ENCODE data around the gene CNTFR.

Gene CNTFR

GRCh38 chr9:34588671-34589635 is 571 bp downstream of the CNTFR start:
- no peak for DNase-seq

DNA sequence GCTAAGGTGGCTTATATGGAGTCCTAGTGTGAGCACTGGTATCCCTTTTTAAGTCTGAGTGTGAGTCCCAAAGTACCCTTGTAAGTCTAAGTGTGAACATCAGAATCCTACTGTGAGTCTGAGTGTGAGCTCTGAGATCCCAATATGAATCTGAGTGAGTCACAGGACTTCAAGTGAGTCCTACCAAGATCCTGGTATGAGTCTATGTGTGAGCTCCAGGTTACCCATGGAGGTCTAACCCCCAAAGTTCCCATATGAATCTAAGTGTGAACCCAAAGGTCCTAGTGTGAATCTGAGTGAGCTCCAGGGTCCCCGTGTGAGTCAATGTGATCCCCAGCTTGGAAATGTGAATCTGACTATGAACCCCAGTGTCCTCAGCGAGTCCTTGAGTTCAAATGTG is 2.3 kb downstream of the CNTFR start:
- DNase-seq: no peak

GRCh38 chr9:34585946-34586669 is 3.4 kb downstream of the CNTFR start:
- DNase-seq: no peak

DNA sequence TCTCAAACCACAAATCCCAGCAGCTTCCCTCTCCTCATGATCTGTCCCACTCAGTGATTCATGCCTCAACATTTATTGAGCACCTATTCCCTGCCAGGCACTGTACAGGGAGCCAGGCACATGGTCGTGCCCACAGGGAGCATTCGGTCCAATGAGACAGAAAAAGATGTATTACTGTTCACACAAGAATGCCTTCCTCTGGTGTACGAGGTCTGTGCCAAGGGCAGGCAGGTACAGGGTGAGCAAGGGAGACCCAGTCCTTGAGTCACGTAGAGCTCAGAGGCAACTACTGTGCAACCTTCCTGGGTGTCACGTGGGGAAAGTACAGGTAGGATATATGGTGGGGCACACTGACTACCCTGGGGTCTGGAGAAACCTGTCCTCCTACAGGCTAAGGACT is 4.6 kb downstream of the CNTFR start:
- DNase-seq: no peak

GRCh38 chr9:34582787-34583186 is 6.7 kb downstream of the CNTFR start:
- DNase-seq: no peak

DNA sequence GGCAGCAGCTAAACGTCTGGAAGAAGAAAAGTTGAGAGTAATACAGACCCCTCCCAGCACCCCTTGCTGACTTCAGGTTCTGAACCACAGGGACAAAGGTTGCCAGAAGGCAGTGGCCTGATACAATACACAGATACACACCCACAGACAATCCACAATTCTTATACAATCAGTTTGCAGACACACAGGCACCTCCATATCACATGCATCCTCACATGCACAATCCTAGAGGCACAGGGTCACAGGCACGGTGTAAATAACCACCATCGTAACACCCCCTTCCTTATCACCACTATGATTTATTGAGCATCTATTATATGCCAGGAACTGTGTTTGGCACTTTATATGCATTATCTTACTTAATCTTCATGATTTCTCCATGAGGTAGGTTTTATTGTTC is 8.2 kb downstream of the CNTFR start:
- DNase-seq: no peak

DNA sequence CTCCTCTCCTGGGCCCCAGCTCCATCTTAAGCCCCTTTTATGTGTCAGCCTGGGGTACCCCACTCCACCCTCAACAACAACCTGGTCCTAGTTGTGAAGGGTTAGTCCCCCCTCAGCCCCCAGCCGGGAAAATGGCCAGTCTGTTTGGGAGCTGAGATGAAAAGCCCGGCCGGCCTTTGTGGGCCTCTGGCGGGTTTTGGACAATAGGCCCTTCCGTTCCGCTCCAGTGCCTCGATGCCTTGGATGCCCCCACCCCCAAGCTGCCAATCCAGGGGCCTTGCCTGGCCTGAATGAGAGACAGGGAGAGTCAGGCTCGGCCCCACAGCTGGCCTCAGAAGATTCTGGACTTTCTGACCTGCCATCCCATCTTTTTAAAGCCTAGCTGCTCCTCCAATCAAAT is 9.2 kb downstream of the CNTFR start:
- no peak for DNase-seq

DNA sequence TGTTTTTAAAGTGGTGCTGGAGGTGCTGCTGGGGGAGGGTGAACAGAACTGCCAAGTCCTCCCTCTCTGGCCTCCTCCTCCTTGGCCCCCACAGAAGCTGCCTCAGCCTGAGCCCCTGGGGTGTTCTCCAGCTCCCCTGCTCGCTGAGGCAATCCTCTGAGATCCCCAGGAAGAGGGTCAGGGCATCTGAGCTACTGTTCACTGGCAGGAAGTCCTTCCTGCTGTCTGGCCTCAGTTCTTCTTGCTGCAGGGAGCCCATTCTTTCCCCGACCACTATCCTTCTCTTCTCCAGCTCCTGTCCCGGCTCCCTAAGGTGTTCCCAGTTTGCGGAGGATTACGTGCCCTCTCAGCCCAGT is 9.7 kb downstream of the CNTFR start:
- no peak for DNase-seq

GRCh38 chr9:34579104-34579807 is 10.3 kb downstream of the CNTFR start:
- DNase-seq: peak; percentile 36

GRCh38 chr9:34578241-34579103 is 11.1 kb downstream of the CNTFR start:
- DNase-seq: peak; percentile 46

- DNase-seq: no peak
Observed at GRCh38 chr9:34577400-34578240, 11.9 kb downstream of the CNTFR start.

GRCh38 chr9:34576597-34577399 is 12.7 kb downstream of the CNTFR start:
- DNase-seq: no peak

DNA sequence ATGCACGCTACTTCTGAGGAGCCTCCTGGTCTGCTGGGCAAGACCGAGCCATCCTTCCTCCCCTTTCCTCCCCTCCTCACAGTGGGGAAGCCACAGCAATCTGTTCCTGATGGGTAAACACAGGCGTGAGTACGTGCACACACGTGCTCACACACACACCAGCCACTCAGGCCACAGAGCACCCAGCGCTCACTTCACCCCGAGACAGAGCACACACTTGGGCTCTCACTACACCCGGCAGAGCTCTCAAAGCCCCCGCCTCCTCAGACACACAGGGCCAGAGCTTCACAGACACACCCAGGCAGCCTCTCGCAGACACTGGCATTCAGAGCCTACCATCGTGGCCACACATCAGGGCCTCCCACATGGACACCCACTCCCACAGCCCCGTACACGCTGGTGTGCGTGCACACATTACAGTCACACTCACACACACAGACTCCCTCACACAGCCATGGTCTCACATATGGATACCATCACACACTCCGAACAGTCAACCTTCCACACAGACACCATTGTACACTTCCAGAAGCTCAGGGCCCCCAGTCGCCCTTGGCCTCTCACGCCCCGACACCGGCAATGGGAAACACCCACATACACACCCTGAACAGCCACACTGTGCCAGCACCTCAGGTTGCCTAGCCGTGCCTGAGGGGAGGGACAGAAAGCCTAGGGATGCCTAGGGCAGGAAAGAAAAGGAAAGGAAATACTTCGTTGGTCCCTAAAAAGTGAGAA is 13.5 kb downstream of the CNTFR start:
- no peak for DNase-seq

DNA sequence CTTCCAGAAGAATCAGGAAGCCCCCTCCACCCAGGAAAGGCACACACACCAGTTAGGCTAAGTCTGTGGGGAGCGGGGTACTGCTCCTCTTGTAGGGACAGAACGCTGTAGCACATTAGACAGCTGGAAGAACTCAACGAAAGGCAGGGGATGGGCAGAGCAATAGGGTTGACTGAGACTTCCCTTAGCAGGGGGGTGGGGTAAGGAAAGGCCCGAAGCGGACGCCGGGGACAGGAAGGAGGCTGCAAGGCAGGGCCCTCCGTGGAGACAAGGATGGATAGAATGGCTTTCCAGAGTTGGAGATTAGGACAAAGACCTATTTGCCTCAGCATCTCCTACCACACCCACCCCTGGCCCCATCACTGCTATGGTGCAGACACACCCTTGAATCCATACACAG is 14.3 kb downstream of the CNTFR start:
- DNase-seq: no peak

DNA sequence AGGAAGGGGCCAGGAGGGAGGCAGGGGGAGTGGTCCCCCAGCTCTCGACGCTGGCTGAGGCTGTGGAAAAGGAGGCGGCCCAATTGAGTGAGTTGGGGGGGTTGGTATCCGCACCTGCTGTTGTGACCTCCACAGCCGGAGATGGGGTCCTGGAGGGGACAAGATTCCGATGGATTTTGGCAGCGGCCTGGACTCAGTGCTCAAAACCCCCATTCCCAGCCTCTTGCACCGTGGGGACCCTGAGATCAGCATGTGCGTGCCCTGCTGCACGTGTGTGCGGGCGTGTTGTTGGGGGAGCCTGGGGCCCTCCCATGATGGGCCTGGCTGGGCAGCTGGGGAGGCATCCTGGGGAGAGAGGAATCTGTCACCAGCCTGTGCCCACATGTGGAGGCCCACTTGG is 15.0 kb downstream of the CNTFR start:
- no peak for DNase-seq

DNA sequence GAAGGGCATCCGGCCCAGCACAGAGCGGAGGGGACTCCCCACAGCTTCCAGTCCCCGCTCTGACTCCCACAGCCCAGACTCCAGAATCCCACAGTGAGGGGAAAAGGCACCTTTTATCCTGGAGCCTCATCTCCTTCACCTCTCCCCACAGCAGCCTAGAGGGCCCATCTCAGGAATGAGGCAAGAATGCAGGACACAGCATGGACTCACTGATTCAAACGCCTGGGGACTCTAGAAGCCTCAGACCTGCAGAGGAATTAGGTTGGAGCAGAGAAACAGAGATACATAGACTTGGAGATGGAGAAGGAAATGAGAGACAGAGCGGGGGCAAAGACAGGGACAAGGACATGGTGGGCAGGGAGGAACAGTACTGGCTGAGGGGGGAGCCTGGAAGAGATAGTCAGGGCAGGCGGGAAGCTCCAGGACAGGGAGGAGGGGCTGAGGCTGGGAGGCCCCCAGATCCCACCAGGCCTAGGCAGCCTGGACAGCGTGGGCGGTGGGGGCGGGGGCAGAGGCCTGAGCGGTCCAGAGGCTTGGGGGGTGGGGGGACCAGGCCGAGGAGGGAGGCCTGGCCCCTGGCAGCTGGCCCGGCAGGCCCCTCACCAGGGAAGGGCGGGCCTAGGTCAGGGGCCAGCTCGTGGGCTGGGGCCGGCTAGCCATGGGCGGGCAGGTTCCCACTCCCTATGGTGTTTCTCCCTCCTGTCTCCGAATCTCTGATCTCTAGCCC is 15.8 kb downstream of the CNTFR start:
- DNase-seq: no peak

DNA sequence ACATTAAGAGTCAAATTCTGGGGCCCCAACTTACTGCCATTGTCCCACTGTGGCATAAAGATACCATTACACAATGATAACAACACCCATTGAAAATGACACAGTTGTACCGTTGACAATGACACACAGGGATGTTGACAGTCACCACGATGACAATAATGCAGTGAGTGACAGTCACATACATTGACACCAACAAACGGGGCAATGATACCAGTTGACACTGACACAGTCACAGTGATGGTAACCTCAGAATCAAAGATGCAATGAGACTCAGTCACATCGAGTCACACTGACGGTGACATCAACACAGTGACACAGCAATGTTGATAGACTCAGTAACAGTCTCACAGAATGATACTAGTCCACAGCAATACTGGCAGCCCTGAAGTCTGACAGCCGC is 16.9 kb downstream of the CNTFR start:
- DNase-seq: no peak

DNA sequence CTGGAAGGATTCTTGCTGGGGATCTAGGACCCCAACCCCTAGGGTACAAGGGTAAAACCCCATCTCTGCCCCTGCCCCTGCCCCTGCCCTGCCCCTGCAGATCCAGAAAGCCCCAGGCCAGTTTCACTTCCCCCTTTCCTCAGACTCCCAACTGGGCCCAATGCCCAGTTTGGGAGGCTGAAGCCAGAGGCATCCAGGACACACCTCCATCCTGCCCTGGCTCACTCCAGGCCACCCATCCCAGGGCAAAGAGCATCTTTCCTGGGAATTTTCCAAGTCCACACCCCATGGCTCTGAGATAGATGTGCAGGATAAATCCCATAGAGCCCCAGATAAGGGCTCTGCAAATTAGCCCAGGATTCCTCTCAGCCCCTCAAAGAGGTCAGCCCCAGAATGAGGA is 17.4 kb downstream of the CNTFR start:
- DNase-seq: no peak

DNA sequence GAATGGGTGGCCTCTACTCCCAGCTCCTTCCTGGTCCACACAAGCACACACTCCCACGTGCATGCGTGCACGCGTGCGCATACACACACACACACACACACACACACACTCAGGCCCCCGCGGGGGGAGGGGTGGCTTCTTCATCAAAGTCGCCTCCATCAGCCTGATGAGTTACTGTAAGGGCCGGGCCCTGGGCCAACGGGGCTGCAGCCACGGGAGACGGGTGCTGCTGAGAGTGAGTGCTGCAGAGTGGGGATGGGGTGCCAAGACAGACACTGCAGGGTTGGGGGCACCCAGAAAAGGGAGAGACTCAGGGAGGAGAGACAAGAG is 18.1 kb downstream of the CNTFR start:
- DNase-seq: no peak
